ENCODE measurements around the gene SERTM2.

Gene SERTM2

GRCh38 chrX:111561851-111562250, 50.4 kb downstream of the SERTM2 start:
- no peak for DNase-seq

- DNase-seq: no peak
These were observed 56.3 kb downstream of the SERTM2 start for GRCh38 chrX:111567542-111568255.

- DNase-seq: peak; percentile 15
These were observed 56.9 kb downstream of the SERTM2 start for GRCh38 chrX:111568354-111568753.

GRCh38 chrX:111568817-111569216, 57.4 kb downstream of the SERTM2 start:
- no peak for DNase-seq

Measured in hematopoietic multipotent progenitor cell treated with erythropoietin and hydrocortisone succinate and interleukin-3 and kit ligand, for 4 days (in vitro differentiated cells).